ENCODE data around the gene CERS2.

GRCh38 chr1:150954708-150955107 is 19.9 kb downstream of the CERS2 start:
- TF ChIP-seq MAX (IDR thresholded peaks at IDR 0.05) (no peak), RAD21 (IDR thresholded peaks at IDR 0.05) (no peak), JUND (IDR thresholded peaks at IDR 0.05) (no peak), CTCF (IDR thresholded peaks at IDR 0.05; ENCODE audit: low read depth, low read length, missing input control) (no peak), TAF1 (conservative IDR thresholded peaks at IDR 0.05) (no peak), REST (IDR thresholded peaks at IDR 0.05) (no peak), ZBTB33 (IDR thresholded peaks at IDR 0.05) (no peak), YY1 (IDR thresholded peaks at IDR 0.05) (no peak), SP1 (IDR thresholded peaks at IDR 0.05) (no peak)

Measured in liver (tissue), 3 donors.